NCI-H2227 (cell line): Measurements from ENCODE around the gene TMEM132A.

Source experiments
- DNase-seq: peaks from one replicate; lab custom pipeline; 2025; ENCODE audit not compliant: unreplicated experiment; lab: John Stamatoyannopoulos, UW

Gene TMEM132A, protein sequence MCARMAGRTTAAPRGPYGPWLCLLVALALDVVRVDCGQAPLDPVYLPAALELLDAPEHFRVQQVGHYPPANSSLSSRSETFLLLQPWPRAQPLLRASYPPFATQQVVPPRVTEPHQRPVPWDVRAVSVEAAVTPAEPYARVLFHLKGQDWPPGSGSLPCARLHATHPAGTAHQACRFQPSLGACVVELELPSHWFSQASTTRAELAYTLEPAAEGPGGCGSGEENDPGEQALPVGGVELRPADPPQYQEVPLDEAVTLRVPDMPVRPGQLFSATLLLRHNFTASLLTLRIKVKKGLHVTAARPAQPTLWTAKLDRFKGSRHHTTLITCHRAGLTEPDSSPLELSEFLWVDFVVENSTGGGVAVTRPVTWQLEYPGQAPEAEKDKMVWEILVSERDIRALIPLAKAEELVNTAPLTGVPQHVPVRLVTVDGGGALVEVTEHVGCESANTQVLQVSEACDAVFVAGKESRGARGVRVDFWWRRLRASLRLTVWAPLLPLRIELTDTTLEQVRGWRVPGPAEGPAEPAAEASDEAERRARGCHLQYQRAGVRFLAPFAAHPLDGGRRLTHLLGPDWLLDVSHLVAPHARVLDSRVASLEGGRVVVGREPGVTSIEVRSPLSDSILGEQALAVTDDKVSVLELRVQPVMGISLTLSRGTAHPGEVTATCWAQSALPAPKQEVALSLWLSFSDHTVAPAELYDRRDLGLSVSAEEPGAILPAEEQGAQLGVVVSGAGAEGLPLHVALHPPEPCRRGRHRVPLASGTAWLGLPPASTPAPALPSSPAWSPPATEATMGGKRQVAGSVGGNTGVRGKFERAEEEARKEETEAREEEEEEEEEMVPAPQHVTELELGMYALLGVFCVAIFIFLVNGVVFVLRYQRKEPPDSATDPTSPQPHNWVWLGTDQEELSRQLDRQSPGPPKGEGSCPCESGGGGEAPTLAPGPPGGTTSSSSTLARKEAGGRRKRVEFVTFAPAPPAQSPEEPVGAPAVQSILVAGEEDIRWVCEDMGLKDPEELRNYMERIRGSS

DNA sequence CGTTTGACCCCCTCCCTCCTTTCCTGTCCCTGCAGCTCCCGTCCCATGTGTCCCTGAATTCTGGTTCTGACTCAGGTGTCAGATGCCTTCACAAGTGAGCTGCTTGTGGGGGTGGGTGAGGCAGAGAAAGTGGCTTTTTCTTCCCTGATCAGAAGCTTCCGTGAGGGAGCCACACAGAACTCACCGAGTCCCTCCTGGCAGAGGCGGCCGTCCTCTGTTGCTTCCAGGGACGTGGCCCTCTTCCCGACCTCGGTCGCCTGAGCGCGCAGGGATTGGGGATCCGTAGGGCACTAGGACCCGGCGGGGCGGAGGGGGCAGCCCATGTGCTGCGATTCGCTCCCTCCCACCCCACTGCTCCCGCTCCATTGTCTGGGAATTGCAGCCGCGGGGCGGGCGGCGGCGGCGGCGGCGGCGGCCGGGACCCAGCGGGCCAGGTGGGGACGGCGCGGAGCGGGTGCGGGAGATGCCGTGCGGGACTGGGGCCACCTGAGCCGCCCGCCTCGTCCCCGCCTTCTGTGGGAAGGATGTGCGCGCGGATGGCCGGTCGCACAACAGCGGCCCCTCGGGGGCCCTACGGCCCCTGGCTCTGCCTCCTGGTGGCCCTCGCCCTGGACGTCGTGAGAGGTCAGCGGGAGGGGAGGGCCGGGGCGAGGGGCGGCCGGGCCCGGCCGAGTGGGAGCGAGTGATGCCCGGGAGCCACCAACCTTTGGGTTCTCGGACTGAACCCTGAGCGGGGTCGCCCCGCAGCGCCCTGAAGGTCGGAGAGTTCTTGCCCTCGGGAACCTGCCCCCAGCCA lies at the start of gene TMEM132A:
TSS of gene TMEM132A (plus strand) at position 351 of the 796 bp plus-strand sequence. CDS start at position 525, 174 bp downstream.
- DNase-seq: peak; percentile 87

DNA sequence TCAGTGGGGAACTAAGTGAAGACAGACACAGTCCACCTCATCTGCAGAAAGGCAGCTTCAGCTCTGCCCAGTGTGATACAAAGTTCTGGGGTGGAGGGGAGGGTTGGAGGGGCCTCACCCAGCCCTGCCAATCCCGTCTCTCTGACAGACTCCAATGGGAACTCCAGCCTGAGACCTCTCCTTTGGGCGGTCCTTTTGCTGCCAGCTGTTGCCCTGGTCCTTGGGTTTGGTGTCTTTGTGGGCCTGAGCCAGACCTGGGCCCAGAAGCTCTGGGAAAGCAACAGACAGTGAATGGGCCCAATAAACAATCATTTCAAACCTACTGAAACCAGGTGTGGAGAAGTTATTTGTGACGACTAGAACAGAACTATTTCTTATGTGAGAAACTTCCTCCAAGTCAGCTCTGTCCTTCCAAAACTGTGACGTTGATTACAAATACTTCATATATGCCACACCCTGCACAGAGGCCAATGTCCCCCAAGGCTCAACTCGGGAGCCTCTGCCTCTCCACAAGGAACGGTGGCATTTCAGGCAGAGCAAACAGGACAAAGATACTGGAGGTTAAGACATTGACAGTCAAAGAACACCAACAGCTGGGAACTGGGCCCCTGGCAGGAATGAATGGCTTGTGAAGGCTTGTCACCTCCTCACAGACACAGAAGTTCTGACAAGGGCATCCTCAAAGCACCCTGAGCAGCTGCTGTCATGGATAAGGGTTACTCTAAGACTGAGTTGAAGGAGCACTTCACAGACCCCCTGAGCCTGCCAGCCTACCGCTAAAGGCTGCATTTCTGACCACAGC lies 48.7 kb upstream of the TMEM132A start:
- DNase-seq: no peak

DNA sequence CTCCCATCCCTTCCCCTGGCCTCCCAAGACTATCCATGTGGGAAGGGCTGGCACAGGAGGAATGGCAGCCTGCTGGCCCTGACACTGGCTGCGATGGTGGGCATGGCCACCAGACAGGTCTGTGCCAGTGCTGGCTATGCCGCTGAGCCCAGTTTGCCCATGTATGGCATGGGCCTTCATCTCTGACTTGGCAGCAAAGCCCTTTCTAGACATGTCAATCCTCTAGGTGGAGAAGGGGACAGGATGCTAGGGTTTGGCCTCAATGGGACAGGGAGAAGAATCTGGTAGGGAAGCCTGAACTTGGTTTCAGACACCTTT lies 48.1 kb upstream of the TMEM132A start:
- DNase-seq: no peak

DNA sequence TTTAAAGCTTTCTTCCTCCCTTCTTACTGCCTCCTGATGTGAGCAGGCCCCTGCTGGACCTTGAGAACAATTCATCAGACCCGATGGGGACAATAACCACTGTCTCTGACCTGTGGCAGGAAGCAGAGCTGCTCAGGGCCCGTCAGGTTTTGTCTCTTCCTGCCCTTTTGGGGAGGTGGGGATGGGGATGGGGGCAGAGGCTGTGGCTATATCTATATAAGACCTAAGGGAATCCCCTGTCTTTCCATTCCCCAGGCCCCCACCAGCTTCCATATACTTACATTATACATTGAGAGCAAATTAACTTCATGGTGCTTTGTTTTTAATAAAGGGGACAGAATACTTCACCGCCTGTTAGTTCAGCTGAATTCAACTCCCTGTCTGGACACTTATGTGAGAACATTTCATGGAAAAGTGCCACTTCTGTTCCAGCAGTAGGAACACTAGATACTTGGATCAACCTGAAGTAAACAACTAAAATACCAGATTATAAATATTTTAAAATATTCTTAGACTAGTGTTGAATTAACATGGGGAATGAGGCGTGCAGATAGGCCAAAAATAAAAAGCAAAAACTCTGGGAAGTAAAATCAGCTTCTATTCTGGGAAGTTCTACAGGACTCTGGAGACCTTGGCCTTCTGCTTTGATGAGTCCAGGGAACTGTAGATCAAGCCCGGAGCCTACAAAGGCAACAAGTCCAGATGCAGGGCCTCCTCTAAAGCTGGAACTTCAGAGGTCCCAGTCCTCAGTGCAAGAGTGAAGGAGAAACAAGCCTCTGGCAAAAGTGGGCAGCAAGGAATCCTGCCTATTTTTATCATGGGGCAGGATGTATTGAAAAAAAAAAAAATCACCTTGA lies 45.8 kb upstream of the TMEM132A start:
- DNase-seq: no peak

DNA sequence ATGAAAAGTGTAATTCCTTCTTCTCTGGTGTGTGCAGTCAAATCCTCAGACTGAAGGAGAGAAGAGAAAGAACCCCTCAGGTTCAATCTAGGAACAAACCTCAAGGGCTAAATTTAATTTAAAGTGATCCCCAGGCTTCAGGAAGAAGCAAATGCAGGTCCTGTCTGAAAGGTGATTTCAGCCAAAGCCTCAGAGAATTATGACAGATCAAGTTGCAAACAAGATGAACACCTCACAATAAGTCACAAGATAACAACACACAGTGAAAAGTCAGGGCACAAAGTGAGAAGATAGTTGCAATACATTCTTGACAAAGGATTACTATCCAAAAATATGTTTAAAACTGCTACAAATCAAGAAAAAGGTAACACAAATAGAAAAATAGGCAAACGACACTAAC lies 45.2 kb upstream of the TMEM132A start:
- no peak for DNase-seq

DNA sequence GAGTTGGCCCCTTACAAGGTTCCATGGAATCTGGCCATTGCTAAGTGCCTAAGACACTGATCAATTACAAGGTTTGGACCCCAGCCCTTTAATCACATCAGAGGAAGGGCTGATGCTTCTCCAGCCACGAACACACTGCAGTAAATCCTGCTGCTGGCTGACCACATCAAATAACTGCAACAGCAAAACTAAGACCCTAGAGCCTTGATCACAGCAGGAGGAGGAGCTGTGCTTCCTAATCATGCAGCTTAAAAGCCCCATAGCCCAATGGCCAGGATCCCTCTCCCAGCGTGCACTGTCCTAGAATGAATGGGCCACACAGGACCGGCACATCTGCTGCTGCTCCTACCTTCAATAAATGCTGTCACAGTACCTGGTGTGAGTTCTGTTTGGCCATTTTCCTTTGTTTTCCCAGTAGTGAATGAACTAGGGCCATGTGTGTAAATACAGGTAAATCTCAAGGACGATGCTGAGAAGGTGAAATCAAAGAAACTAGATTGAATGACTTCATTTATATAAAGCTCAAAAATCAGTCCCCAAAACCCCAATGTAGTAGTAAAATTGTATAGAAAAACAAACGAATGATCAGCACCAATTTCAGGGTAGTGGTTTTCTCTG lies 44.2 kb upstream of the TMEM132A start:
- no peak for DNase-seq

DNA sequence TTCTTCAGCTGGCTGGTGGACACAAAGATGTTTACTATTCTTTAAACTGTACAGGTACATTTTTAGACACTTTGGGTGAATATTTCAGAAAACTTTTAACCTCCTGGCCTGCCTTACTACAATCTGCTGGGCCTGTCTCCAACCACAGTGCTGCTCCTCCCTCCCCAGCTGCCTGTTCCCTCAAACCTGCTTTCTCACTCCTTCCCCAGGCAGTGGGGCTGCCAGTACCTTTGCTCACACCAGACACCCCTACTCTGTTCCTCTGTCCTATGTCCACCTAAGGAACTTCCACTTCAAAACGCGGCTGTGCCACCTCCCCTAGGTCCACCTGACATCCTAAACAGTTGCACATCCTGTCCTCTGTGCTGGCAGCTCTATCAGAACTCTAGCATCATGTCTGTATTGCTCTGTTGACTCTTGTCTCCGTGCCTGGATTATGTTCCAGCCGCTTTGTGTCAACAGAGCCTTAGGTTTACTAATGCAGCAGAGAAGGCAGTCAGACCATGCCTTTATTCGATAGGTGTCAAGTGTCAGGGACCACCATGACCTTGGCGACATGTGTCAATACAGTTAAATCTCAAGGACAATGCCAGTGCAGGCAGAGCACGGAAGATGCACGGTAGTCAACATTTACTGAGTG lies 43.5 kb upstream of the TMEM132A start:
- no peak for DNase-seq

DNA sequence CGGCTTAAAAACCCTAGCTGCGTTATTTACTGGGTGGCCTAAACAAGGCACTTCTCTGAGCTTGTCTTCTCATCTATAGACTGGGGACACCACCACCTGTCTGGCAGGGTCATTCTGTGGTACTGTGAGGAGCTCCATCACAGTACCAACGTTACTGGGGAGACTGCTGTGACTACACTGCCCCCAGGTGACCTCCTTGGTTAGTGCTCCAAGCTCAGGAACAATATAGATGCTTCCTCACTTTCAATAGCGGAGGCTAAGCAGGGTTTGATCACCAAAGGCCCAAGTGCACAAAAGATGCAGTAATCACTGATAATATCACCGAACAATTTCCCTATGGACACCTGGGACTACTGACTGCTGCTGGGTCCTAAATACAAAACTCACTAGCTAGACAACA lies 36.7 kb upstream of the TMEM132A start:
- peak; percentile 30 for DNase-seq

DNA sequence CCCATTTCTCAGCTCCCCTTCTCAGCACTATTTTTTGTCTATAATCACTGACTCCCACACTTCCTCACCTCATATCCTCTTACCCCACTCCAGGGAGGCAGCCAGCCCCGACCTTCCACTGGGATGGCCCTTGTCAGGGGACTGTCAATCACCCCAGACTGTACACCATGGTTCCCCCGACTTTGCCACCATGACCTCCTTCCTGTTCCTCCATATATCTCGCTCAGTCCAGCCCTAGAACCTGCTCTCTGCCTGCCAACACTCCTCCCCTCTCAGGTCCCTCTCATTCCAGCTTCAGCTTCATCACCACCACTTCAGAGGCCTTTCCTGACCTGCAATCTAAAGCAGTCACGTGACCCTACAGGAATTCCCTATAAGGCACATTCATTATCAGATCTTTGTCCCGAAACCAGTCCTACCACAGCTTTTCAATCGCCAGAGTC lies 34.4 kb upstream of the TMEM132A start:
- DNase-seq: no peak

DNA sequence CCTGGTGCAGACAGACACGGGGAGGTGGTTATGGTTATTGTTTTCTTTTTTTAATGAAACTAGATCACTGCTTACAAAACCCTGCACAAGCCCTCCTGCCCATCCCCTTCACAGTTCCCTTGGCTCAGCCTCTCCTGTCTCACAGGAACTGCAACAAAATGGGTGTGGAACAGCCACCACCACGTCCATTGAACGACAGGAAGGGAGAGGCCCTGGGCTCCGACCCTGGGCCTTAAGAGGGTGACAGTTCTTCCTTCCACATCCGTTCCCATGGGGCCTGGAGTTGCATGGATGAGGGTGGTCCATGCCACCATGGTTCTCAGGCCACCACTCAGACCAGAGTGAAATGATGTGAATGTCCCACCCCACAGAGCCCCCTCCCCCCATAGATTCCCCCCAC lies 33.6 kb upstream of the TMEM132A start:
- DNase-seq: no peak

DNA sequence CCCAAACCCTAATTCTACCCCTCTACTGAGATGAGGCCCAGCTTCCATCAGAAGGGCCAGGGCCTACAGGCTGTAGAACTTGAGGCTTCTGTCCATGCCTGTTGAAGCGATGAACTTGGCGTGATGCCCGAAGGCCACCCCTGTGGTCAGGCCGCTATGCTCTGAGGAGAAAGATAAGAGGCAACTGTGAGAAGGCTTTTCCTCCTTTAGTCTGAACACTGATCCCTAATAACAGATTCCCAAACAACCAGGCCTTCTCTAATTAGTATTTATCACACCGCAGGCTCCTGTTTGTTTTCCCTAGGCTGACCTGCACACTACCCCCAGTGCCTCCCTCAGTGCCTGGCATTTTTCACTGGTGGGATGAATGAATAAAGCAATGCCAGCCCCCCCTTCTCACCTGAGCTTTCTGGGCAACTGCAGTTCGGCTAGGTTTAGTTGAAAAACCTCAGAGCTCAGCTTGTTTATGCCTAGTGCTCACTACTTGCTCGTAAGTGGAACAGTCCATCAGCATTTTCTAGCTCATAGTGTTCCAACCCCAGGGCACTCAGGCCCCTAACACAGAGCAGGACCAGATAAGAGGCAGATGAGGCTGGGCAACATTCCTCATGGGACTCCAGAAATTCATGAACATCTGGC lies 33.0 kb upstream of the TMEM132A start:
- DNase-seq: peak; percentile 35

DNA sequence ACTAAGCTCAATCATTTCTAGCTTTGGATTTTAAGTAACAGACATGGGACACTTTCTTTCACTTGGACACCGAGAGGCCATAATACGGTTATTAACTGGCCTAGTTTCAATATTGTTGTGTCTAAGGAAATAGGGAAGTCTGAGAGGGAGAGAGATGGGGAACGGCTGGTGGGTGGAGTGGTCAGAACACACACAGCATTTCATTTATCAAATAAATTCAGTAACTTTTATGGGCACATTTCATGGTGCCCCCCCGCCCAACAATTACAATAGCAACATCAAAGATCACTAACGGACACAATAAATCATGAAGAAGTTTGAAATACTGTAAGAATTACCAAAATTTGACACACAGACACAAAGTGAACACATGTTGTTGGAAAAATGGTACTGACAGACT lies 28.6 kb upstream of the TMEM132A start:
- no peak for DNase-seq

DNA sequence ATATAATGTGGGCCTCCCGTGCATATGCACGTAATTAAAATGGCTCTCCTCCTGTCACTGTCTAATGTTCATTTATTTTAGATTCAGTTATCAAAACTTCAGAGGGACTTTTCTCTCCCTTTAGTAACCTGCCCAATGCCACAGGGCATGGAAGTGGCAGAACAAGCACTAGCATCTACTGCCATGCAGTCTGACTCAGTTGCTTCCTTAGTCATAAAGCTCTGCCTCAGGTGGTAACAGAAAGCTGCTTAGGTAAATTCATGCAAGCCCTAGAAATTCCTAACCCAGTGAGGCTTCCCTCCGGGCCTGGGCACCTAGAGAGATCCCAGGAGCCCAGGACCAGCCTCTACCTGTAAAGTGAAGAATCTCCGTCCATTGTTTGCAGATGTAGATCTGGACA lies 26.8 kb upstream of the TMEM132A start:
- DNase-seq: no peak

DNA sequence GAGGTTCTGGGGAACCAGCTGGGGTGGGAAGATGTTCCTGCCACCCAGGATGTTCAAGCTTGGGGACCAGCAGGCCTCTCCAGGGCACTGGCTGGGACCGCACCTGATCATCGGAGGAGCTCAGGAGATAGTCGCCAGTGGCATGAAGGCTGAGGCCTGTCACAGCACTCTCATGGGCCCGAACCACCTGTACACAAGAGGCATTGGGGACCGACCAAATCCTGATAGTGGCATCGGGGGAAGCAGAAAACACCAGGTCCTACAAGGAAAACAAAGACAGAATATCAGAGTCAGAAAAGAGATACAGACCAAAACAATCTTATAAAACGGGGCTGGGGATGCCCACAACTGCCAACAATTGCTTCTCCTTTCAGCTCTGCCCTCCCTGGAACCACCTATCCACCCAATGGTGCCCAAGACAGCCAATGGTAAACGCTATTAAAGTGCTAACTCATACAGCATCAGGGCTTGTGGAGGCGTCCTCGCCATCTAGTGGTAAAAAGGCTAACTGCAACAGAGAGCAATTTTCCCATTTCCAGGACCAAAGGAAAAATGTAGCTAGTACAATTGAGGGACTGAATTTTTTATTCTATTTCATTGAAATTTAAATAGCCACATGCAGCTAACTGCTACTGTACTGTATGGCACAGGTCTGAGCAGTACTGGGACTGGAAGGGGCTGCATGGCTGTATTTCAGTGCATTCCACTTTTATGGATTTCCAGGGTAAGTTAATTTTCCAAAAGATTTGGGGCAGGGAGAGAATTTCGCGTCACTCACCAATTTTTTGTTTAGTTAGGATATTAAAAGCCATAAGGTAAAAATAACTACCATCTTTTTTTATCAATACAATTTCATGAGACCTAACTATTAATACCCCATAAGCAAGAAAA lies 25.0 kb upstream of the TMEM132A start:
- peak; percentile 79 for DNase-seq

DNA sequence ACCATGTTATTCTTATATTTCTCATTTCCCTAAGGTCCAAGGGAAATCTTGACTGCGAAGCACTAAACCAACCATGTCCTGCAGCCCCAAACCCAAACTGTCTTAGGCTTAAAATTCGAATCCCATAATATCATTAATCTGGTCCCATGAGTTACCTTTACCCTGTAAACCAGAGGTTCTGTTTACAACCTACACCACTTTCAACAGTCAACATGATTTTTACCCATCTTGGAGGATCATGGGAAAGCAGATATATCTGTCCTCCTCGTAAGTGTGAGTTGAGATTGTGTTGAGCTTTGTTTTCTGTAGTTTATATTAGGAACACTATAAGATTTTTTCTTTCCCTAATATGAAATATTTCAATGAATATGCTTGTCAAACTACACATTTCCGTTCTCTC lies 24.3 kb upstream of the TMEM132A start:
- no peak for DNase-seq

DNA sequence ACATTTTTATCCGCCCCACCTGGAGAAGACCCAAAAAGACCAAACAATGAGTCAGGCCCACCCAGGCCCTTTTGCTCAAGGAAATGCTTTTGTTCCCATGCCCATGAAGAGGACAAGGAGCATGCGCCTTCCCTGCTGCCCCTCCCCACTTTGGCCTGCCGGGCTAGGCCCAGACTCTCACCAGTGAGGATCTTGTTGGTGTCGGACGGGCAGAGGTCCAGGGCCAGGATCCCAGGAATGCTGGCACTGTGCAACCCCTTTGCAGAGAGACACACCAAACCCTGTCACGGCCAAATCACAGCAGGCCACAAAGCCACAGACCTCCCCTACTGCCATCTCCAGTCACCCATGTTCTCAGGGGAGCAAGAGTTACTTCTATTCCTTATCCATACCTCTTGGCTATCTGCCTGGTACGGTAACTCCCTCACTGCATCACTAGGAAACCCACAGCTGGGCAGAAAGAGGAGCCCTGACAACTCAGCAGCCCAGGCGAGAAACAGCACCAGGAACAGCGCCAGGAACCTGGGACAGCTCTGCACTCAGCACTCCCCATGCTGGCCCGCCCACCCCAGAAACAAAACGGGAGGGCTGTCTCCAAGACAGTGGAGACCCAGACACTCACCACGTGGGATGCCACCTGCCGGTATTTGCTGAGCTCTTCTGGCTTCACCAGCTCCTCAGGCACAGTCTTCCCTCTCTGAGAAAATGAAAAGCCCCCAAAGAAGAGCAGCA lies 23.4 kb upstream of the TMEM132A start:
- no peak for DNase-seq
